ENCODE results near the gene APLP1. TPM values are rescaled to one million over a fixed set of nuclear protein-coding genes. Genes with fewer than 3 reads are reported as not detected.

The APLP1 gene
- total and polyA plus RNA-seq, 2 of the 4 experiments (the other 2 are of a cell fraction), result 4.7 to 41.0 TPM

DNA sequence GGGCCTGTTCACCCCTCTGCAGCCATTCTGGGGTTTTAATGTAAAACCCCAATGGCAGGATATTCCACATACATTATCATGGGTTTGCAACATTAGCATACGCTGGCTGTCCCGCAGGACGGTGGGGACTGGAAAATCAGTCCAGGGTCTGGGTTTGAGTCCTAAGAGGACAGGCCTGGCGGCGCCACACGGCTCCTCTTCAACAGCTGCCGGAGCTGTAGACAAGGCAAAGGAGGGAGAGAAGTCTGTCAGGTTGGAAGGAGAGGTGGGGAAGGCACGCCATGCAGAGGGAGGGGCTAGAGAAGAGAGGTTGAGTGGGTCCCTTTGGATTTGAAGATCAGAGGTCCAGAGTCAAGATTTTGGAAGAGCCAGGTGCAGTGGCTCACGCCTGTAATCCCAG is 20.0 kb downstream of the APLP1 start:
- no peak overlapping the region for H2BK15ac ChIP-seq (ENCODE audit: low read depth, low read length)
- no peak overlapping the region for H3K9ac ChIP-seq (ENCODE audit: low read depth, low read length)
- ChIA-PET POLR2A (ENCODE audit: unreplicated experiment) (no interaction called here), CTCF (no interaction called here)
- no TSS peak for BruUV-seq (replicated peaks)
- no peaks in the 10 kb centered on the region for H4K20me1 ChIP-seq (ENCODE audit: insufficient read depth, low read length)
- H2AK5ac ChIP-seq (ENCODE audit: low read depth, low read length), result no peak overlapping the region
- intact Hi-C loops (cut with micrococcal nuclease) (no loop called here), dilution Hi-C loops (cut with HindIII; ENCODE audit: low sequenced_read_pairs, unreplicated experiment) (no loop called here), in situ Hi-C loops (cut with MboI; ENCODE audit: low sequenced_read_pairs) (loop anchor here (5.0 kb wide), 1 partner anchor 44 kb away; no protein-coding TSS in a partner anchor)
- TF ChIP-seq CEBPB (IDR thresholded peaks at IDR 0.05; ENCODE audit: low read depth, low read length) (no peak), MAFK (IDR thresholded peaks at IDR 0.05; ENCODE audit: low read depth, low read length) (no peak), SMC3 (IDR thresholded peaks at IDR 0.05; ENCODE audit: low read depth, low read length) (no peak), FOS (IDR thresholded peaks at IDR 0.05; ENCODE audit: low read depth, low read length) (no peak), RAD21 (IDR thresholded peaks at IDR 0.05; ENCODE audit: low read length) (no peak), RCOR1 (IDR thresholded peaks at IDR 0.05; ENCODE audit: insufficient replicate concordance, low read length) (no peak), RFX5 (IDR thresholded peaks at IDR 0.05; ENCODE audit: low read depth, low read length) (no peak), POLR2A (IDR thresholded peaks at IDR 0.05; ENCODE audit: low read depth, low read length) (no peak), MAZ (IDR thresholded peaks at IDR 0.05; ENCODE audit: borderline replicate concordance, low read depth, low read length) (no peak), NFE2L2 (IDR thresholded peaks at IDR 0.05; ENCODE audit: low read depth, low read length) (no peak), MXI1 (IDR thresholded peaks at IDR 0.05; ENCODE audit: borderline replicate concordance, low read depth, low read length) (no peak), BHLHE40 (IDR thresholded peaks at IDR 0.05; ENCODE audit: low read depth, low read length) (no peak)
- TF ChIP-seq, protein P1, sequence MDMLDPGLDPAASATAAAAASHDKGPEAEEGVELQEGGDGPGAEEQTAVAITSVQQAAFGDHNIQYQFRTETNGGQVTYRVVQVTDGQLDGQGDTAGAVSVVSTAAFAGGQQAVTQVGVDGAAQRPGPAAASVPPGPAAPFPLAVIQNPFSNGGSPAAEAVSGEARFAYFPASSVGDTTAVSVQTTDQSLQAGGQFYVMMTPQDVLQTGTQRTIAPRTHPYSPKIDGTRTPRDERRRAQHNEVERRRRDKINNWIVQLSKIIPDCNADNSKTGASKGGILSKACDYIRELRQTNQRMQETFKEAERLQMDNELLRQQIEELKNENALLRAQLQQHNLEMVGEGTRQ (IDR thresholded peaks at IDR 0.05; ENCODE audit: low read depth, low read length), result no peak
- TF ChIP-seq, protein P2, sequence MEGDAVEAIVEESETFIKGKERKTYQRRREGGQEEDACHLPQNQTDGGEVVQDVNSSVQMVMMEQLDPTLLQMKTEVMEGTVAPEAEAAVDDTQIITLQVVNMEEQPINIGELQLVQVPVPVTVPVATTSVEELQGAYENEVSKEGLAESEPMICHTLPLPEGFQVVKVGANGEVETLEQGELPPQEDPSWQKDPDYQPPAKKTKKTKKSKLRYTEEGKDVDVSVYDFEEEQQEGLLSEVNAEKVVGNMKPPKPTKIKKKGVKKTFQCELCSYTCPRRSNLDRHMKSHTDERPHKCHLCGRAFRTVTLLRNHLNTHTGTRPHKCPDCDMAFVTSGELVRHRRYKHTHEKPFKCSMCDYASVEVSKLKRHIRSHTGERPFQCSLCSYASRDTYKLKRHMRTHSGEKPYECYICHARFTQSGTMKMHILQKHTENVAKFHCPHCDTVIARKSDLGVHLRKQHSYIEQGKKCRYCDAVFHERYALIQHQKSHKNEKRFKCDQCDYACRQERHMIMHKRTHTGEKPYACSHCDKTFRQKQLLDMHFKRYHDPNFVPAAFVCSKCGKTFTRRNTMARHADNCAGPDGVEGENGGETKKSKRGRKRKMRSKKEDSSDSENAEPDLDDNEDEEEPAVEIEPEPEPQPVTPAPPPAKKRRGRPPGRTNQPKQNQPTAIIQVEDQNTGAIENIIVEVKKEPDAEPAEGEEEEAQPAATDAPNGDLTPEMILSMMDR (conservative IDR thresholded peaks at IDR 0.05; ENCODE audit: low read depth, low read length), result no peak
- no peak overlapping the region for H3K4ac ChIP-seq (ENCODE audit: low read depth, low read length)
- H2BK5ac ChIP-seq (ENCODE audit: low read depth, low read length, poor library complexity, severe bottlenecking), result no peak overlapping the region
- no peaks in the 10 kb centered on the region for H3K9me1 ChIP-seq (ENCODE audit: insufficient read depth, low read length)
- H3K4me1 ChIP-seq (ENCODE audit: control insufficient read depth, insufficient read depth, low read length), result no peaks in the 10 kb centered on the region
- H3K27me3 ChIP-seq (ENCODE audit: control insufficient read depth, insufficient read depth, low read length), result no peaks in the 10 kb centered on the region
- H3K4me3 ChIP-seq (ENCODE audit: insufficient read depth, low read depth, low read length), result no peak overlapping the region
- no peak overlapping the region for H4K91ac ChIP-seq (ENCODE audit: insufficient read depth, low read depth, low read length)
- DNase-seq (no peak), ATAC-seq (ENCODE audit: low read depth) (no peak)
- H3K18ac ChIP-seq (ENCODE audit: low read depth, low read length), result no peak overlapping the region
- H3K56ac ChIP-seq (ENCODE audit: extremely low read depth, insufficient read depth, low read length), result no peak overlapping the region
- H3K14ac ChIP-seq (replicated peaks; ENCODE audit: low read depth, low read length), result no peak overlapping the region
- H3K79me1 ChIP-seq (ENCODE audit: low read depth in 1 of 2, low read length in 2 of 2), result peaks cover 0 to 8% of the 10 kb centered on the region in 2 experiments; a peak in 1 of 4 replicates
- H2AK9ac ChIP-seq (replicated peaks; ENCODE audit: low read depth, low read length, poor library complexity), result no peak overlapping the region
- no peak overlapping the region for H2AFZ ChIP-seq (replicated peaks; ENCODE audit: low read length, poor library complexity)
- H3K36me3 ChIP-seq (ENCODE audit: control insufficient read depth, insufficient read depth, low read length), result peaks cover 31% of the 10 kb centered on the region
- H2BK20ac ChIP-seq (ENCODE audit: low read depth, low read length), result no peak overlapping the region
- no peak overlapping the region for H3K4me2 ChIP-seq (ENCODE audit: low read depth, low read length)
- no peaks in the 10 kb centered on the region for H3K9me3 ChIP-seq (ENCODE audit: control insufficient read depth, insufficient read depth, low read length)
- no peak overlapping the region for H4K8ac ChIP-seq (ENCODE audit: low read depth in 2 of 2, low read length in 2 of 2)
- no peak overlapping the region for H3K27ac ChIP-seq (ENCODE audit: insufficient read depth, low read length)
- no peak overlapping the region for H3K23ac ChIP-seq (ENCODE audit: low read depth, low read length)
- H2BK120ac ChIP-seq (ENCODE audit: low read depth, low read length), result no peak overlapping the region
- H4K5ac ChIP-seq (ENCODE audit: low read depth, low read length), result no peak overlapping the region
- 96% methylated on average over 7 of the region's 9 CpGs; no CpG with 5 or more reads in 1 of the 2 experiments for WGBS, 2 experiments (ENCODE audit: extremely low coverage in 2 of 2, insufficient read length in 1 of 2)

Measured in IMR-90 (cell line).